ENCODE measurements around the gene SYT11. TPM values are rescaled to one million over a fixed set of nuclear protein-coding genes. Genes with fewer than 3 reads are reported as not detected.
"Not testable (repeated sequence)": the region's sequence is repeated elsewhere in the genome, so short reads cannot be mapped to it uniquely, and the experiment has no call there.

Gene SYT11
- total RNA-seq, 6 donors from 2014 or later = 3.1 to 12.1 (median 7.8) TPM

GRCh38 chr1:155827450-155827849, 31.9 kb upstream of the SYT11 start:
- ATAC-seq (ENCODE audit: low FRiP score in 2 of 2) = no peak
- no peaks in the 10 kb centered on the region for H3K9me3 ChIP-seq
- no peak for DNase-seq
- H3K27me3 ChIP-seq = no peaks in the 10 kb centered on the region
- no peak overlapping the region for H3K4me3 ChIP-seq
- H3K4me1 ChIP-seq = no peaks in the 10 kb centered on the region
- TF ChIP-seq POLR2A (IDR thresholded peaks at IDR 0.05) = no peak
- no peak for TF ChIP-seq CTCF (IDR thresholded peaks at IDR 0.05)
- TF ChIP-seq EP300 (IDR thresholded peaks at IDR 0.05) = no peak
- WGBS, 2 donors = 82 to 85% methylated on average over 4 of the region's 4 CpGs
- H3K27ac ChIP-seq = no peak overlapping the region
- H3K36me3 ChIP-seq = peaks cover 5 to 43% (median 31%) of the 10 kb centered on the region in 4 donors

- Histone ChIP-seq H3K4me1 (peaks cover 0 to 6% (median 0%) of the 10 kb centered on the region in 4 donors), H3K9me3 (no peaks in the 10 kb centered on the region), H3K36me3 (peaks cover 0 to 5% (median 2%) of the 10 kb centered on the region in 4 donors), H3K4me3 (no peak overlapping the region), H3K27me3 (no peaks in the 10 kb centered on the region), H3K27ac (no peak overlapping the region)
- DNase-seq (no peak), ATAC-seq (ENCODE audit: low FRiP score in 2 of 2) (no peak)
- TF ChIP-seq EP300 (IDR thresholded peaks at IDR 0.05) (no peak), POLR2AphosphoS5 (IDR thresholded peaks at IDR 0.05) (no peak), POLR2A (IDR thresholded peaks at IDR 0.05) (no peak), CTCF (IDR thresholded peaks at IDR 0.05) (no peak)
- 96 to 99% methylated on average over 7 of the region's 7 CpGs for WGBS, 2 donors
Measured at GRCh38 chr1:155831279-155831976, 27.9 kb upstream of the SYT11 start.

- TF ChIP-seq EP300 (IDR thresholded peaks at IDR 0.05) = no peak
- no peak for TF ChIP-seq POLR2AphosphoS5 (IDR thresholded peaks at IDR 0.05)
- no peak for TF ChIP-seq POLR2A (IDR thresholded peaks at IDR 0.05)
- no peak for TF ChIP-seq CTCF (IDR thresholded peaks at IDR 0.05)
- Histone ChIP-seq H3K27ac (no peak overlapping the region), H3K9me3 (no peaks in the 10 kb centered on the region), H3K27me3 (no peaks in the 10 kb centered on the region), H3K4me3 (no peak overlapping the region), H3K4me1 (peaks cover 0 to 6% (median 0%) of the 10 kb centered on the region in 4 donors), H3K36me3 (no peaks in the 10 kb centered on the region)
- no peak for DNase-seq
- WGBS, 2 donors = 71 to 94% methylated on average over 1 of the region's 1 CpG
- ATAC-seq (ENCODE audit: low FRiP score in 2 of 2) = no peak
Measured at GRCh38 chr1:155833665-155834295, 25.6 kb upstream of the SYT11 start.

- no peaks in the 10 kb centered on the region for H3K36me3 ChIP-seq
- WGBS, 2 donors = 95 to 98% methylated on average over 10 to 11 of the region's 11 CpGs
- TF ChIP-seq POLR2AphosphoS5 (IDR thresholded peaks at IDR 0.05) (no peak), CTCF (IDR thresholded peaks at IDR 0.05) (no peak), POLR2A (IDR thresholded peaks at IDR 0.05) (no peak), EP300 (IDR thresholded peaks at IDR 0.05) (no peak)
- ATAC-seq (ENCODE audit: low FRiP score in 2 of 2) (no peak), DNase-seq (peak in 1 of 2 donors; percentile 52)
- no peaks in the 10 kb centered on the region for H3K9me3 ChIP-seq
- no peaks in the 10 kb centered on the region for H3K27me3 ChIP-seq
- peaks cover 0 to 6% (median 0%) of the 10 kb centered on the region in 4 donors for H3K4me1 ChIP-seq
- H3K27ac ChIP-seq = no peak overlapping the region
- H3K4me3 ChIP-seq = no peak overlapping the region
Measured at GRCh38 chr1:155834296-155834926, 25.0 kb upstream of the SYT11 start.

- H3K27ac ChIP-seq; H3K27me3 ChIP-seq; ATAC-seq (ENCODE audit: low FRiP score in 2 of 2); H3K4me1 ChIP-seq; DNase-seq; H3K36me3 ChIP-seq; H3K9me3 ChIP-seq; H3K4me3 ChIP-seq: not testable (repeated sequence)
- 88 to 92% methylated on average over 9 of the region's 9 CpGs for WGBS, 2 donors
Measured at GRCh38 chr1:155834927-155835399, 24.4 kb upstream of the SYT11 start.
